Ovary (tissue), 3 donors: ENCODE measurements around the gene SPOPL.

Source experiments
- CTCF ChIP-seq, 3 donors: fragments of 450-650 bp in 2 of 3; fragments of 200-600 bp in 1 of 3; IDR thresholded peaks; one replicate each; pipeline versions ENCODE4 v1.5.1 to v1.8.0; 2016 to 2022; ENCODE audit warnings: antibody characterized with exemption in 3 of 3, mild to moderate bottlenecking in 1 of 3
- POLR2A ChIP-seq: fragments of 450-650 bp; IDR thresholded peaks from one replicate; pipeline ENCODE4 v1.6.1; 2017; ENCODE audit warnings: antibody characterized with exemption, mild to moderate bottlenecking, moderate library complexity
- donor health status: DM: no; HTN: no; CAD: no.

- TF ChIP-seq CTCF (IDR thresholded peaks at IDR 0.05) (no peak), POLR2A (no peak)
Measured at GRCh38 chr2:138503652-138504051, 2.1 kb downstream of the SPOPL start.
